GM23248 (cell line): ENCODE results near the gene E2F3. TPM values are rescaled to one million over a fixed set of nuclear protein-coding genes. Genes with fewer than 3 reads are reported as not detected.

Experiments used
- DNase-seq: peaks from one replicate; pipeline ENCODE4 v3.0.0-alpha.2; 2015
- H2AFZ ChIP-seq: fragments of 200-600 bp; sonication (generic); 2 replicates; pipeline ENCODE4 v1.6.1; 2016; ENCODE audit warnings: antibody characterized with exemption
- H3F3A ChIP-seq: fragments of 200-600 bp; sonication (generic); 2 replicates; pipeline ENCODE4 v1.6.1; 2016; ENCODE audit warnings: mild to moderate bottlenecking, antibody characterized with exemption, mixed run types; ENCODE audit not compliant: insufficient read depth
- H3K27ac ChIP-seq: fragments of 200-600 bp; sonication (generic); 2 replicates; pipeline ENCODE4 v1.5.1; 2016; ENCODE audit warnings: mild to moderate bottlenecking
- H3K27me3 ChIP-seq: fragments of 200-600 bp; sonication (generic); replicated peaks from 2 replicates; pipeline ENCODE4 v1.6.1; 2016; ENCODE audit warnings: mild to moderate bottlenecking; ENCODE audit not compliant: insufficient read depth
- H3K36me3 ChIP-seq: fragments of 200-600 bp; sonication (generic); 2 replicates; pipeline ENCODE4 v1.6.1; 2016; ENCODE audit warnings: low read depth, mild to moderate bottlenecking
- H3K4me1 ChIP-seq: fragments of 200-600 bp; sonication (generic); 2 replicates; pipeline ENCODE4 v1.6.1; 2016; ENCODE audit warnings: mild to moderate bottlenecking; ENCODE audit not compliant: insufficient read depth
- H3K4me2 ChIP-seq: fragments of 200-600 bp; sonication (generic); one replicate; pipeline ENCODE4 v1.6.1; 2016; ENCODE audit warnings: mild to moderate bottlenecking; ENCODE audit not compliant: unreplicated experiment
- H3K4me3 ChIP-seq: fragments of 200-600 bp; sonication (generic); 2 replicates; pipeline ENCODE4 v1.5.1; 2016; ENCODE audit warnings: mild to moderate bottlenecking
- H3K79me2 ChIP-seq: fragments of 200-600 bp; sonication (generic); 2 replicates; pipeline ENCODE4 v1.6.1; 2016; ENCODE audit warnings: mild to moderate bottlenecking; ENCODE audit not compliant: insufficient read depth
- H3K9ac ChIP-seq: fragments of 200-600 bp; sonication (generic); 2 replicates; pipeline ENCODE4 v1.6.1; 2016; ENCODE audit warnings: mild to moderate bottlenecking
- H3K9me2 ChIP-seq: fragments of 200-600 bp; sonication (generic); 2 replicates; pipeline ENCODE4 v1.6.1; 2016; ENCODE audit warnings: mixed run types, mild to moderate bottlenecking, moderate library complexity; ENCODE audit not compliant: insufficient read depth
- H3K9me3 ChIP-seq: fragments of 200-600 bp; sonication (generic); one replicate; pipeline ENCODE4 v1.6.1; 2017; ENCODE audit warnings: low read depth
- H4K20me1 ChIP-seq: fragments of 200-600 bp; sonication (generic); 2 replicates; pipeline ENCODE4 v1.6.0; 2016; ENCODE audit not compliant: insufficient read depth
- EZH2 ChIP-seq: fragments of 200-600 bp; sonication (generic); IDR thresholded peaks from 2 replicates; pipeline ENCODE4 v1.6.1; 2018; ENCODE audit warnings: antibody characterized with exemption, mild to moderate bottlenecking; ENCODE audit not compliant: insufficient read depth, poor library complexity, severe bottlenecking
- EZH2phosphoT487 ChIP-seq: fragments of 200-600 bp; sonication (generic); IDR thresholded peaks from 2 replicates; pipeline ENCODE4 v1.6.1; 2018; ENCODE audit warnings: antibody characterized with exemption, moderate library complexity, mild to moderate bottlenecking, low read depth; ENCODE audit not compliant: insufficient read depth
- WGBS, 2 experiments: methylation state at CpG; one replicate each; pipeline ENCODE4 v1.1.6; 2015 to 2017; ENCODE audit warnings: low lambda C conversion rate in 2 of 2, low coverage in 1 of 2; ENCODE audit errors: missing lambda C conversion rate in 2 of 2; 5-methylcytosine and 5-hydroxymethylcytosine counted together
- in situ Hi-C: fragments of 300-500 bp; cut with MboI; formaldehyde crosslinking; loops from 2 replicates; pipeline ENCODE4 v1.15.0; 2020
- polyA plus RNA-seq: library from polyadenylated mRNA; unstranded; fragments of >200 nt; fragmentation: Nextera tagmentation; extraction: Ambion mirVana; gene quantifications from 2 replicates; pipeline ENCODE4 v1.2.1, GENCODE V29; 2016
- total RNA-seq: library from RNA; depleted of rRNA; stranded (reverse); fragments of >200 nt; shearing (Covaris generic); gene quantifications from 2 replicates; pipeline ENCODE4 v1.2.3, GENCODE V29; 2014

E2F3 gene
- total and polyA plus RNA-seq, 2 experiments from 2014 or later = 4.1 to 7.0 TPM

- H3K9me2 ChIP-seq = no peaks in the 10 kb centered on the region
- peak overlapping the region; percentile 89 for H3K27ac ChIP-seq
- H3K4me3 ChIP-seq = peak overlapping the region; percentile 98
- H3K9me3 ChIP-seq = no peaks in the 10 kb centered on the region
- 1 to 2% methylated on average over 6 of the region's 6 CpGs for WGBS, 2 experiments
- H3K9ac ChIP-seq = peak overlapping the region; percentile 91
- peaks cover 61% of the 10 kb centered on the region for H3K79me2 ChIP-seq
- no peaks in the 10 kb centered on the region for H3K36me3 ChIP-seq
- peaks cover 5% of the 10 kb centered on the region; the same call in 1 of the 2 replicates for H3K4me1 ChIP-seq
- peak overlapping the region; percentile 97 for H3K4me2 ChIP-seq
- no peaks in the 10 kb centered on the region for H3K27me3 ChIP-seq
- no peak for TF ChIP-seq EZH2
- no peak for TF ChIP-seq EZH2phosphoT487
- peaks cover 7% of the 10 kb centered on the region; the same call in 1 of the 2 replicates for H3F3A ChIP-seq
- peaks cover 8% of the 10 kb centered on the region; the same call in 1 of the 2 replicates for H4K20me1 ChIP-seq
- DNase-seq = peak; percentile 82
- in situ Hi-C loops = no loop called here
- H2AFZ ChIP-seq = peak overlapping the region; percentile 88
Observed at GRCh38 chr6:20404641-20405032, 3.0 kb downstream of the E2F3 start.

DNA sequence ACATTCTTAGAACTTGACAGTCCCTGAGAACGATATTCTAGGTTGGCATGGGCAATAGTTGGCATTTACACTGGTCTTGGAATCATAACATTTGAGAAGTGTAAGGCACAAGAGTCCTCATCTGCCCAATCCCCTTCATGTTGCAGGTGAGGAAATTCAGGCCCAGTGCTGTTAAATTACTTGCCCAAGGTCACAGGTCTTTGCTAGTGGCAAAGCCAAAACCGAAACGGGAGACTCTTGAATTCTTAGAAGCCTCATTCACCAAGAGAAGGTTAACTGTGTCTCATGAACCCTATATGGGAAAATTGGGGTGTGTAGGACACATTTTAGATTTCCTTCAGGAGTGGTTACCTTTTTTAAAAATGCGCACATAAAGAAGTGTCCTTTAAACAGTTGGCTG lies 7.2 kb downstream of the E2F3 start:
- H3K36me3 ChIP-seq = no peaks in the 10 kb centered on the region
- no peak for TF ChIP-seq EZH2phosphoT487
- no peak for TF ChIP-seq EZH2
- no peak for DNase-seq
- peaks cover 14% of the 10 kb centered on the region; the same call in 1 of the 2 replicates for H4K20me1 ChIP-seq
- H3K27ac ChIP-seq = no peak overlapping the region
- in situ Hi-C loops = no loop called here
- peaks cover 99% of the 10 kb centered on the region for H3K79me2 ChIP-seq
- peaks cover 7% of the 10 kb centered on the region; the same call in 1 of the 2 replicates for H3F3A ChIP-seq
- no peak overlapping the region for H3K4me3 ChIP-seq
- WGBS, 2 experiments = 99 to 100% methylated on average over 4 of the region's 4 CpGs
- no peak overlapping the region for H3K4me2 ChIP-seq
- no peaks in the 10 kb centered on the region for H3K9me2 ChIP-seq
- no peak overlapping the region for H3K9ac ChIP-seq
- 0 out of 2 replicates have a peak, but pooled peaks cover 5% of the 10 kb centered on the region for H3K4me1 ChIP-seq
- H3K9me3 ChIP-seq = no peaks in the 10 kb centered on the region
- H3K27me3 ChIP-seq = no peaks in the 10 kb centered on the region
- no peak overlapping the region for H2AFZ ChIP-seq

GRCh38 chr6:20409427-20409971 lies 7.8 kb downstream of the E2F3 start:
- no peak overlapping the region for H3K4me3 ChIP-seq
- H3K36me3 ChIP-seq = no peaks in the 10 kb centered on the region
- H3K9ac ChIP-seq = no peak overlapping the region
- no peak overlapping the region for H3K27ac ChIP-seq
- 88 to 91% methylated on average over 6 of the region's 6 CpGs for WGBS, 2 experiments
- in situ Hi-C loops = no loop called here
- no peak overlapping the region for H3K4me2 ChIP-seq
- 0 out of 2 replicates have a peak, but pooled peaks cover 5% of the 10 kb centered on the region for H3K4me1 ChIP-seq
- no peak for DNase-seq
- H2AFZ ChIP-seq = no peak overlapping the region
- TF ChIP-seq EZH2phosphoT487 (no peak), EZH2 (no peak)
- H3F3A ChIP-seq = peaks cover 3% of the 10 kb centered on the region; the same call in 1 of the 2 replicates
- H4K20me1 ChIP-seq = peaks cover 14% of the 10 kb centered on the region; the same call in 1 of the 2 replicates
- no peaks in the 10 kb centered on the region for H3K27me3 ChIP-seq
- peaks cover 100% of the 10 kb centered on the region for H3K79me2 ChIP-seq
- no peaks in the 10 kb centered on the region for H3K9me3 ChIP-seq
- no peaks in the 10 kb centered on the region for H3K9me2 ChIP-seq

DNA sequence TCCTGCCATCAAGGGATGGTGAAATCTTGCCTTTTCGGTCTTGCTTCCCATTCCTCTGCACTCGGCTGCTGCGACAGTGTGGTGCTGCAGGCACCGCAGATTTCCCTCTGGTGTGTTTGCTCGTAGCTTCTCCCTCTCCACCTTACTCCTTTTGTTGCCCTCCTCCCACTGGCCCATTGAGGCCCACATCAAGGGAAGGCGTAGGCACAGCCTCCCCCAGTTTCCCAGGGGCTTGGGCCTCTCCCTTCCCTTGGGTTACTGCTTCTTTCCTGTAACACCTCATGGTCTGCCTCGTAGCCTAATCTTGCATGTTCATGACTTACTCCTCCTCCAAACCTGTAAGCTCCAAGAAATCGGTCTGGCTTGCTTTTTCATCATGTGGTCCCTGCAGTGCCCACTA lies 9.9 kb downstream of the E2F3 start:
- no peaks in the 10 kb centered on the region for H3K9me3 ChIP-seq
- no peak for DNase-seq
- in situ Hi-C loops = no loop called here
- H3K9me2 ChIP-seq = no peaks in the 10 kb centered on the region
- H3K36me3 ChIP-seq = no peaks in the 10 kb centered on the region
- no peaks in the 10 kb centered on the region for H3K27me3 ChIP-seq
- H3F3A ChIP-seq = no peaks in the 10 kb centered on the region
- H3K4me1 ChIP-seq = no peaks in the 10 kb centered on the region
- no peak overlapping the region for H2AFZ ChIP-seq
- H4K20me1 ChIP-seq = peaks cover 20% of the 10 kb centered on the region; the same call in 1 of the 2 replicates
- 96% methylated on average over 8 of the region's 8 CpGs for WGBS, 2 experiments
- no peak overlapping the region for H3K27ac ChIP-seq
- no peak overlapping the region for H3K4me3 ChIP-seq
- TF ChIP-seq EZH2phosphoT487 (no peak), EZH2 (no peak)
- no peak overlapping the region for H3K4me2 ChIP-seq
- H3K79me2 ChIP-seq = peaks cover 100% of the 10 kb centered on the region
- no peak overlapping the region for H3K9ac ChIP-seq
